ENCODE measurements around the gene PTN. TPM values are rescaled to one million over a fixed set of nuclear protein-coding genes. Genes with fewer than 3 reads are reported as not detected.

The PTN gene
- polyA plus RNA-seq, 3 donors: not detected

- no peak overlapping the region for H3K27ac Mint-ChIP-seq
- Histone ChIP-seq H3K79me2 (ENCODE audit: insufficient read depth, low read length) (no peaks in the 10 kb centered on the region), H3K9ac (ENCODE audit: insufficient read depth, low read length, poor library complexity, severe bottlenecking) (no peak overlapping the region), H3K36me3 (replicated peaks in 1 of 2; ENCODE audit: control insufficient read depth in 1 of 2, insufficient read depth in 2 of 2, low read length in 2 of 2) (no peaks in the 10 kb centered on the region), H3K27ac (ENCODE audit: low read depth in 1 of 2, low read length in 2 of 2) (no peak overlapping the region), H3K4me1 (ENCODE audit: control insufficient read depth in 1 of 2, insufficient read depth in 2 of 2, low read length in 2 of 2) (no peaks in the 10 kb centered on the region), H3K4me3 (replicated peaks in 1 of 3; ENCODE audit: low read depth in 2 of 3, low read length in 3 of 3) (no peak overlapping the region), H3K4me2 (replicated peaks; ENCODE audit: extremely low read depth, low read length, poor library complexity, severe bottlenecking) (no peak overlapping the region), H4K20me1 (ENCODE audit: insufficient read depth, low read length) (no peaks in the 10 kb centered on the region), H2AFZ (ENCODE audit: insufficient read depth, low read depth, low read length, poor library complexity, severe bottlenecking) (no peak overlapping the region), H3K9me3 (replicated peaks in 1 of 2; ENCODE audit: control insufficient read depth in 1 of 2, insufficient read depth in 1 of 2, low read length in 2 of 2) (peaks cover 0 to 18% of the 10 kb centered on the region in 2 donors), H3K27me3 (ENCODE audit: control insufficient read depth in 2 of 2, insufficient read depth in 2 of 2, low read length in 2 of 2) (no peaks in the 10 kb centered on the region)
- no peak overlapping the region for H3K4me3 Mint-ChIP-seq
- no peaks in the 10 kb centered on the region for H3K27me3 Mint-ChIP-seq (ENCODE audit: low read depth in 3 of 3)
- DNase-seq: no peak
- no peaks in the 10 kb centered on the region for H3K36me3 Mint-ChIP-seq
- intact Hi-C loops (cut with micrococcal nuclease): no loop called here
- peaks cover 0 to 11% (median 3%) of the 10 kb centered on the region in 7 donors for H3K9me3 Mint-ChIP-seq
- no peaks in the 10 kb centered on the region for H3K4me1 Mint-ChIP-seq
- WGBS (ENCODE audit: insufficient coverage): 80% methylated on average over 2 of the region's 3 CpGs
- TF ChIP-seq CTCF (IDR thresholded peaks at IDR 0.05): no peak
Observed at GRCh38 chr7:137221467-137221866, 122.1 kb downstream of the PTN start.

- H3K27me3 Mint-ChIP-seq (ENCODE audit: low read depth in 3 of 3): no peaks in the 10 kb centered on the region
- H3K36me3 Mint-ChIP-seq: no peaks in the 10 kb centered on the region
- Histone ChIP-seq H2AFZ (ENCODE audit: insufficient read depth, low read depth, low read length, poor library complexity, severe bottlenecking) (no peak overlapping the region), H3K27me3 (ENCODE audit: control insufficient read depth in 2 of 2, insufficient read depth in 2 of 2, low read length in 2 of 2) (no peaks in the 10 kb centered on the region), H3K36me3 (replicated peaks in 1 of 2; ENCODE audit: control insufficient read depth in 1 of 2, insufficient read depth in 2 of 2, low read length in 2 of 2) (no peaks in the 10 kb centered on the region), H3K4me1 (ENCODE audit: control insufficient read depth in 1 of 2, insufficient read depth in 2 of 2, low read length in 2 of 2) (no peaks in the 10 kb centered on the region), H3K9ac (ENCODE audit: insufficient read depth, low read length, poor library complexity, severe bottlenecking) (no peak overlapping the region), H3K4me2 (replicated peaks; ENCODE audit: extremely low read depth, low read length, poor library complexity, severe bottlenecking) (no peak overlapping the region), H3K4me3 (replicated peaks in 1 of 3; ENCODE audit: low read depth in 2 of 3, low read length in 3 of 3) (no peak overlapping the region), H3K79me2 (ENCODE audit: insufficient read depth, low read length) (no peaks in the 10 kb centered on the region), H3K9me3 (replicated peaks in 1 of 2; ENCODE audit: control insufficient read depth in 1 of 2, insufficient read depth in 1 of 2, low read length in 2 of 2) (peaks cover 5 to 34% of the 10 kb centered on the region in 2 donors), H3K27ac (ENCODE audit: low read depth in 1 of 2, low read length in 2 of 2) (no peak overlapping the region), H4K20me1 (ENCODE audit: insufficient read depth, low read length) (no peaks in the 10 kb centered on the region)
- no CpG with 5 or more reads among the region's 2 CpGs for WGBS (ENCODE audit: insufficient coverage)
- DNase-seq: no peak
- no peak for TF ChIP-seq CTCF (IDR thresholded peaks at IDR 0.05)
- intact Hi-C loops (cut with micrococcal nuclease): no loop called here
- H3K27ac Mint-ChIP-seq: no peak overlapping the region
- H3K9me3 Mint-ChIP-seq: peaks cover 0 to 19% (median 12%) of the 10 kb centered on the region in 7 donors
- H3K4me3 Mint-ChIP-seq: no peak overlapping the region
- H3K4me1 Mint-ChIP-seq: no peaks in the 10 kb centered on the region
Observed at GRCh38 chr7:137213744-137214143, 129.8 kb downstream of the PTN start.

Data from CD14-positive monocyte (primary cell).